M059J (cell line): ENCODE measurements around the gene TMIE. TPM values are rescaled to one million over a fixed set of nuclear protein-coding genes. Genes with fewer than 3 reads are reported as not detected.

Source experiments
- DNase-seq: peaks from one replicate; pipeline ENCODE4 v3.0.0-alpha.2; 2012; ENCODE audit warnings: low read depth
- total RNA-seq: library from RNA; depleted of rRNA; stranded (reverse); fragments of >200 nt; shearing (Covaris generic); gene quantifications from 2 replicates; pipeline ENCODE4 v1.2.3, GENCODE V29; 2014

The TMIE gene
- total RNA-seq, 1 experiment from 2014 or later: 0.22 TPM

DNA sequence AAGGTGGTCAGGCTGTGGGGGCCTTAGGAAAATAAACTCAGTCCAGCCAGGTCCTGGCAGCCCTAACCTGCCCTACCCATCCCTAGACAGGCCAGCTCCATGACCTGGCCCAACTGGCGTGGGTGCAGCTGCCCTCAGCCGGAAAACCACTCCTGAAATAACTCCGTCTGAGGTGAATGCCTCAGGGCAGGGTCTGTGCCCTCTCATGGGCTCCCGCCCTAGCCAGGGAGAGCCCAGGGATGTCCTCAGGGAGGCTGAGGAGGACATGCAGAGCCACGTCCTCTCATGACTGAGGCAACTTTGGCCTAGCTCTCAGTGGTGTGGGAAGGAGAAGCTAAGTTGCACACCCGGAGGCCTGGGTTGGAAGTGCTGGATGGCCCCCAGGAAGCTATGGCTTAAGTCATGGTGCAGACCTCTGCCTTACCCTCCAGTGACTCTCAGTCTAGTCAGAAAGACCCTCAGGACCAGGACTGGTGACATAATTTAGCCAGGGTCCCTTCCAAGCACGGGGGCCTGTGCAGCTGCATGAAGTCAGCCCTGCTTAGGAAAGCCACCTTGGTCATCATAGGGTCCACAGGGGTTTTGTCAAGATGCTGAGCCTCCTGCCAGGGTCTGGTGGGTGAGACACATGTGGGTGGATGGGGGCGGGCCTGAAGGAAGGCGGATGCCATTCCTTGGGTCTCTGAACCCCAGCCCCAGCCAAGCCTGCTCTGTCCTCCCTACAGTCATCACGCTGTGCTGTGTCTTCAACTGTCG is 7.4 kb downstream of the TMIE start:
- no peak for DNase-seq

DNA sequence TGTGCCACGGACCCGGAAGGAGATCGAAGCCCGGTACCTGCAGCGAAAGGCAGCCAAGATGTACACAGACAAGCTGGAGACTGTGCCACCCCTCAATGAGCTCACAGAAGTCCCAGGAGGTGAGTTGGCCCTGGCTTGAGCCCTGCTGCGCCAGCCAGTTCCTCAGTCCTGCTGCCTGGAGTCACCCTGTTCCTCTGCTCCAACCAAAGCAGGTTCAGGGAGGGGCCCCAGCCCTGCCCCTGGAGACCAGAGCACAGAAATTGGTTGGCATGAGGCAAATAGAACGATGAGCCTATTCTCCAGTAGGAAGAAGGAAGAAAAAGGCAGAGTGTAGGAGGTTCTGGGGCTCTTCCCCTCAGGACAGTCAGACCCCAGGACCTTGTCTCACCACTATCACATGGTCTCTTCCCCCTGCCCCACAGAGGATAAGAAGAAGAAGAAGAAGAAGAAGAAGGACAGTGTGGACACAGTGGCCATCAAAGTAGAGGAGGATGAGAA is 8.0 kb downstream of the TMIE start:
- no peak for DNase-seq

DNA sequence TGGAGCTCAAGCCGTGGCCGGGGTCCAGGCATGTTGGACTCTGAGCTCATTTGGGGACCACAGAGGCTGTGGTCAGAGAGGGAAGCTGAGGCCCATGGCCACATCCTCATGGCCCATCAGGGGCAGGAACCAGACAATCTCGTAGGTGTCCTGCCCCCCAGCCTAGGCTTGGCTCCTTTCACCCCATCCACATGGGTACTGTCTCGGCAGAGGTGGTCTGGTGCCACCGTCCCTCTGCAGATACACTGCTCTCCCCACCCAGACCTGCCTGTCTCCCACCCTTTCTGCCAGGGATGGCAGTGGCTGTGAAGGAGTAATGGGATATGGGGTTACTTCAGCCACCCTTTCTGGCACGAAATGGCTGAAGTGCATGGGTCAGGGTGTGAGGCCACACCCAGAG is 8.5 kb downstream of the TMIE start:
- DNase-seq: no peak

DNA sequence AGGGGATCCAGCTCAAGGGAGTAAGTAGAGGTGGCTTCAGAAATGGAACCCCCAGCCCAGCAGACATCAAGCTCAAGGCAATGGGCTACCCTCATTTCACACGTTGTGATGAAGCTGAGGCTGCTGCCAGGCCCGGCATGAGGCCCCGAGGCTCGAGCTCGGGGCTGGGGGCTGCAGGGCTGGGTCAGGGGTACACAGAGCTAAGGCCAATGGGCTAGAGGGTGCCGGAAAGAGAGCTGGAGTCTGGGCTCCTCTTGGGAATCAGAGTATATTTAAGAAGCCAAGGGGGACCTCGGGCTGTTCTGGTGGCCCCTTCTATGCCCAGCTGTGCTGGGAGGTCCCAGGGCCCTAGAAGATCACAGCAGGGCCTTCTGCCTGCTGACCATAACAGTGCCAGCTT is 9.0 kb downstream of the TMIE start:
- DNase-seq: no peak

DNA sequence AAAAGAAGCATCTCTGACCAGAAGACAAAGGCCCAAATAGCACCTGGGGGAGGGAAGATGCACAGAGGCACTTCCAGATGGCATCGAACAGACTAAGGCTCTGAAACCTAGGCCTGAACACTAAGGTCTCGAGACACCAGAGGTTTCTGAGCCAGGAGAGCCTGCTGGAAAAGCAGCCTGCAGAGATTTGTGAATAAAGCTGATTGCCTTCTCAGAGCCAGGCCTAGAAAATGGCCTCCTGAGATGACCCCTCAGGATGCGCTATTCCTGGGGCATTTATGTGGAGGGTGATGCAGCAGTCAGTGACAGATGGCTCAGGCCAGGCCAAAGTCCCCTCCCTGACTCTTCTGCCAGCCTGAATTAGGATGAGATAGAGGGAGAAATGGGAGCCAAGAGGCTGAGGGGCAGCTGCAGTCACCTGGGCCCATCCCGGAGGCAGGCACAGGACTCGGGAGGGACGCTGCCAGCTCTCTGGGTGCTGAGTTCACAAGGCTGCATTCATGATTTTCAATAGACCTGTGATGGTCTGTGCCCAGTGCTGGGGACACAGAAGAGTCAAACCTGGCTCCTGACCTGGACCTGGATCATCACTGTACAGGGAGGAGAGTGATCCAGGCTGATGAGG is 9.6 kb downstream of the TMIE start:
- no peak for DNase-seq

DNA sequence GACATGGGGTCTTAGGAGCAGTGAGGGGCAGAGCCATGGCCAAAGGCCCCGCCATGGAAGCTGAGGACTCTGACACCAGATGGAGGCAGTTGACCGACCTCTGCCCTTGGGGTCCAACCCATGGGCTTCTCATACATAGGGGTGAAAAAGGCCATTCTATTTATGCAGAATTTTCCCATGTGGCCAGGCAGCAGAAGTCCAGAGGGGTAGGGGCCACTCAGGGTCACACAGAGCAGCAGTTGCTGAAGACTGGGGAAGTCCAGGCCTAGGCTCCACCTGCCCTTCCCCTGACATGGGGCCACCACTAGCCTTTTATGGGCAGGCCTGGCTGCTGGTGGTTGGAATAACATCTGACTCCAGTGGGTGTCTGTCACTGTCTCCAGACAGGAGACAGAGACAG is 10.1 kb downstream of the TMIE start:
- DNase-seq: no peak

DNA sequence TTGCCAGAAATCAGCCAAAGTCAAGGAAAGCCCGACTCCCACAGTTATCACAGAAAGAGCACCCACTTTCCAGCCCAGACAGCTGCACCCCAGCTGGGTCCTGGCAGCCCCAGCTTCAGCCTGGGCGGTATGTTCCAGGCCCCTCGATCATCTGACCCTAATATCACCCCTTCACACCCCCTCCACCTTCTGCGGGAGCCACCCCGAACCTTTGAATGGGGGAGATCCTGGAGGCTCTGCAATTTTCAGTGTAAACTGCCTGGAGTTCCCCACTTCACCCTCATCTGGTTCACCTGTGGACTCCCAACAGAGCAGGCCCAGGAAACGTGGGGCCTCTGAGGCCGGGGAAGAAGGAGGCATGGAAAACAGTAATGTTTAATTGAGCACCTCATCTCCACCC is 10.6 kb downstream of the TMIE start:
- no peak for DNase-seq

DNA sequence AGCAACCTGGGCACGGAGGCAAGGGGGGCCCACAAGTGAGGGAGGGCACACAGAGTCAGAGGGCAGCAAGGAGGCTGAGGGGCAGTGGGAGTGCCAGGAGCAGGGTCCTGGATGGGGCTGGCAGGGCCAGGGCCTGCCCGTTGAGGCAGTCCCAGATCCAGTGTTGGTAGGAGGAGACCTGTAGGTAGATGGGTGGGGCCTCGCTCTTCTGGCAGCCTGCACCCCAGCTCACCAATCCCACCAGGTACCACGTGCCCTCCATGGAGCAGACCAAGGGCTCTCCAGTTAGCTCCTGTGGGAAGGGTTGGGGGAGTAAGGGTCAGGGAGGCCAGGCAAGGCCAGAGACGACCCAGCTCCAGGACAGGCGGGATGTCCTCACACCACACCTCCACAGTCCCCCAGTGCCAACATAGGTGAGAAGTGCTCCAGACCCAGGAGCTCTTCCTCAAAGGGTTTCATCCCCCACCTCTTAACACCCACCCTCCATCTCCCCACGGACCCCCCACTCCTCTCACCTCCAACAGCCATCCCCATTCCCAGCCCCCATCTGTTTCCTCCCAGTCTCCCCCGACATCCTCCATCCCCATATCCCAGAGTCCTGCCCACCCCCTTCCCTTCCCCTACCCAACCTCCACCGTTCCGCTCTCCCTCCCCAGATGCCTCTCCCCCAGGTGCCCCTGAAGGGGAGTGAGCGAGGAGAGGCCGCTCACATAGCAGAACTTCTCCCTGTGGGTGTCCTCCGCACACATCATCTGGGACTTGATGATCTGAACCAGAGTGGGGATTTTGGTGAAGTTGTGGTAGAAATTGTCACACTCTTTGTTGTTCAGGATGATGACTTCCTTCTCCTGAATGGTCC is 11.2 kb downstream of the TMIE start:
- no peak for DNase-seq

DNA sequence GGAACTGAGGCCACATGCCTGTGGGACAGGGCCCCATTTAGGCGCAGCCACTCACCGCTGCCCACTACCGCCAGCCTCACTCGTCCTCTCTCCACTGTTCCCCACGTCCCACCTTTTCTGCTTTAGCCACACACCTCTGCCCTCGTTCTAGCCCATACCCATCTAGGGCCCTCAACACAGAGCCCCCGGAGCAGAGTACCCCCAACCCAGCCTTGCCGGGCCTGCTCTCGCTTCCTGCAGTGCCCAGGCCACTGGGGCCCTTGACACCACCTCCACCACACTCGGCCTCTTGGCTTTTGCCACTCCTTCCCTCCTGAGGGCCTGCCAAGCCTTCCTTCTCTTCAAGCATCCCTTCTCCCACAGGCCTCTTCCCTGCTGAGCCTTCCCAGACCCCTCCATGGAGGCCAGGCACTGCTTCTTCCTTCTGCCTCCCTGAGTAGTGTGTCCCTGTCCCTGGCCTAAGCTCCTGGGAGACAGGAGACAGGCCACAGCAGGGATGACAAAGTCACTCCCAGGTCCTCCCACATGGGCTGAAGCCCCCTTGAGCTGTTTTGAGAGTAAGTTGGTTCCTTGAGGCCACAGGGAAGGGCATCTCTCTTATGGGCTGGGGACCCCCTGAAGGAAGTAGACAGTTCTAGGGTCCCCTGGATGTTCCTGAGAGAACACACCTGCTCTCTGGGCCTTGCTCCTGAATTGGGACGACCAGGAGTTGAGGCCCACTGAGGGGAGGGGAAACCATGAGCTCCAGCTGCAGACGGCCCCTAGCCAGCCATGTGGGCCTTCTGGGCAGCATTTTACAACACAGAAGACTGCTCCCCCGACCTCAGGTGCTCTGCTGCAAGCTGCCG is 12.1 kb downstream of the TMIE start:
- DNase-seq: no peak

DNA sequence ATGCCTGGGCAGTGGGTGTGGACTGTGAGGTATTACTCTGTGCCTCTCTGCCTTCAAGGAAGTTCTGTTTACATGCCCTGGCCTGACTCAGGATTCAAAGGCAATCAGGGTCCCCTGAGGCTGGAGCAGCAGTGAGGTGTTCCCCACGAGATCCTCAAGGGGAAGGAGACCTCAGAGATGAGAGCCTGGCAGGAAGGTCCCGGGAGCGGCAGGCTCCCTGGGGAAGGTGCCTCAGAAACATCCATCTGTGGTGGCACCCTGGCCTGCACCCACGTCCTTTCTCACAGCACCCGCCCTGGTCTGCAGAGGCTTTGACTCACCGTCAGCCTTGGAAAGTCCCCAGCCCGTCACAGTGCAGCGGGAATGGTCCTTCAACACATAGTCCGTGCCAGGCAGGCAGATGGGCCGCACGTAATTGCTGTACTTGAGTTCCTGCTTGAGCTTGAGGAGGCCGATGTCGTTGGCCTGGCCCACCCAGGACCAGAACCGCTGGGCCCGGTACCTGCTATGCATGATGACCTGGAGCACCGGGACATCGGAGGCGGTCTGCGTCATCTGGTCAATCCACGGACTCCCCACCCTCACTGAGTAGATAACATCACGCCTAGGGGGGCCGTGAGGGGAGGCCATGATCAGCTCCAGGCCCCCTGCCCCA is 12.8 kb downstream of the TMIE start:
- peak; percentile 22 for DNase-seq

DNA sequence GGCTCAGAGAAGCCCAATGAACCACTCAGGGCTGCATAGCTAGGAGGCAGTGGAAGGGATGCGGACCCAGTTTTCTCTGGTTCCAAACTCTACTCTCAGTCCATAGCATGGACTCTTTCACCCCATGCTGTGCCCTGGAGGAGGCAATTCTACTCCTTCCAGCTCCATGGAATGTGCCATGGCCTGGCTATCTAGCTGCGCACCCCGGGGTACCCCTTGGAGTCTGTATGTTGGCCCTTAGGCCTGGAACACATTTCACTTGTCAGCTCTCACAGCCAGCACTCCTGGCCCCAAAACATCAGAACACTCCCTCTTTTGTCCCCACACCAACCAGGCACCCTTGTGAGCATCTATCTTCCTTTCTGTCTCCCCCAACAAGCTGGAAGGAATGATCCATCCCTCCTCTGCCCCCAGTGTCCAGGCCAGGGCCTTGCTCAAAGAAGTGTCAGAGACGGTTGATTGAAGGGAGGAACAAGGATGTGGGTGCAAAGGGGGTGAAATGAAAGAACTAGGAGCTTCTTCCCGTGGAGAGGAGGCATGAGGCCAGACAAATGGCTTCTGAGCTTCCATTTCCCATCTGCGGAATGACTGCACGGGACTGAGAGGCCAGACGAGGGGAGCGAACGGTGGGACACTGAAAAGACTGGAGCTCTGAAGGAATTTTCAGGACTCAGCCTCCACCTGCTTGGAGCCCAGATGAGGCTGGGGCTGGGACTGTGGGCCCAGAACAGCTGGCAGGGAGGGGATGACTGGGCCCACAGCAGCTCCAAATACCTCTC is 13.7 kb downstream of the TMIE start:
- DNase-seq: no peak

DNA sequence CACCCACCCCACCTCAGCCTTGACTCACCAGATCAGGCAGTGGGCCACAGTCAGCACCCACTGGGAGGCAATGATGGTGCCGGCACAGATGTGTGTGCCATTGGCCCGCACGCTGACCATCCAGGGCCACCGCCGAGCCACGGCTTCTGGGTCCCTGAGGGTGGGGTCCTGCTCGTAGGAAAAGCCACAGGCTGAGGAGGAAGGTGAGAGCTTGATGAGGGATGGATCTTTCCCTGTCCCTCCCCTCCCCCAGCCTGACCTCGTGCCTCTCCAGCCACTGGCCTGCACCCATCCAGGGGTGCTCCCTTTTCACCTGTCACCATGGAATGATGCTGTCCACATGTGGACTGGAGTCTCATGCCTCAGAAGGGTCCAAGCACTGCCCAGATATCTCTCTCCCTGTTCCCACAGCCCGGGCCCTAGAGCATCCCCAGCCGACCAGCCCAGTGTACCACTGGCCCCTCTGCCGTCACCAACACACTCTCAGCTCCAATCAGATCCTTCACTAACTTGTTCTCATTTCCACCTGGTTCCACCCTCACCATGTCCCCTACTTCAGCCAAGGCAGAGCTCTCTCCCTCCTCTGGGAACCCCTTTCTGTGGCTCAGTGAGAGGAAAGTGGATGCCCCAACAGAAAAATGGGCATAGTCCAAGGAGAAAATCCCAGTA is 14.4 kb downstream of the TMIE start:
- DNase-seq: no peak

DNA sequence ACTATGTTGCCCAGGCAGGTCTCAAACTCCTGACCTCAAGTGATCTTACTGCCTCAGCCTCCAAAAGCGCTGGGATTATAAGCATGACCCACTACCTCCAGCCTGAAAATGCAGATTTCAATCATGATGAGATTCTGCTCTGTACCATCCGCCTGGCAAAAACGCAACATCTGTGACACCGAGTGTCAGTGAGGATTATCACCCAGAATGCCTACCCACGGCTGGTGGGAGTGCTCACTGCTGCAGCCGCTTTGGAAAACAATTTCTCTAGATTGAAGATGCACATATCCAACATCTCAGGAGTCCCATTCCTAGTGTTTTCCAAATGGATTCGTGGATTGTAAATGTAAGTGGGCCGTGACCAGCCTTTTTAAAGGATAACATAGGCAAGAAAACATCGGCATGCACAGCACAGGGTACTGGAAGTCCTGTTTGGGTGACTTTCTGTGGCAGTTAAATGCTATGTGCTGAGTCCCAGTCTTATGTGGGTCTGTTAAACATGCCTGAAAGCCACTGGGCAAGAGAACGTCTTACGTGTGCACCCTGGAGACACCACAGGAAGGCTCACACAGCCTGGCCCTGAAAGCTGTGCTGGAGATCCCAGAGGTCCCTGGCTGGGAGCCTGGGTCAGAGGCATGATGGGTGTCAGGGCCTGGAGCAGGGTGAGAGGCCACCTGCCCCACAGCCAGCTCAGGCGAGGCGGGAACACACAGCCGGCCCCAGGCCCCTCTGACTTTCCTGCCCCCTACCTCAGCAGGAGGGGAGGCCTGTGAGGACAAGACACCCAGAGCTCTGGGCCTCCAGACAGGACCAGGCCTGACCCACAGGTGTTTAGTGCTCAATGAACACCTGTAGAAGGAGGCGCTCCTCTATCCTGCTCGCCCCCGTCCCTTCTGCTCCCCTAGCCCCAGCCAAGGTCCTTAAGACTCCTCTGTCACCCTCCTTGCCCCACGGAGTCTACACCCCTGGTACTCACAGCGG is 15.6 kb downstream of the TMIE start:
- DNase-seq: no peak

DNA sequence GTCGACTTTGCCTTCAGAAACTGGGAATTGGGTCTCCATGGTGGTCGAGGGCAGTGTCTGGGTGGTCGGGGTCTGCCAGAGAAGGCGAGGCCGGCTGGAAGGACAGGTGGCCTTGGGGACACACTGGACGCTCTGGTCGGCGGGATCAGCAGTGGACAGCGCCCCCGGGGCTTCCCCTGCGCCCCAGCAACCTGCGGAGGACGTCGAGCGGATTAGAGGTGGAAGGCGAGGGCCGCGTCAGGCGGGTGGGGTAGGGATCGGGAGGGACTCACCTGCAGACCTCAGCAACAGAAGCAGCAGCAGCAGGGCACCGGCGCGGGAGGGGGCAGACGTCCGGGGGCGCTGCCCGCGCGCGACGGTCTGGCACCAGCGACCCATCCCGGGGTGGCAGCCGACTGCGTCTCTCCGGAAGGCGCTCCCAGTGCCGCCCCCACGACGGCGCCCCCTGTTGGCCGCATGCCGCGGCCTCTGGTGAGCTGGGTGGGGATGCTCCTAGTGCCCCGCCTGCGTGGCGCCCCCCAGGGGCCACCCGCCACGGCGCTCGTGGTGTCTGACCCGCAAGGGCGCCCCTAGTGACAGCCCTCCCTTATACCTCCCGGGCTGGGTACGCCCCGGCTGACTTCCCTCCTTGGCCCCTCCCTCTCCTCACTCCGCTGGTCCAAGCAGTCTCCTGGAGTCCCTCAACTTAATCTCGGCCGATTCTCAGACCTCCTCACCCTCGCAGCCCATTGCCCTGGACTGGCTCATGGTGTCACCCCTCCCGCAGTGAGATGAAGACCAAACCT is 16.4 kb downstream of the TMIE start, which contains the start of gene PRSS50:
Gene PRSS50, minus strand, starts transcription at position 423 of the 785 bp plus-strand sequence. Its CDS starts 45 bp downstream, at position 378.
- DNase-seq: no peak

DNA sequence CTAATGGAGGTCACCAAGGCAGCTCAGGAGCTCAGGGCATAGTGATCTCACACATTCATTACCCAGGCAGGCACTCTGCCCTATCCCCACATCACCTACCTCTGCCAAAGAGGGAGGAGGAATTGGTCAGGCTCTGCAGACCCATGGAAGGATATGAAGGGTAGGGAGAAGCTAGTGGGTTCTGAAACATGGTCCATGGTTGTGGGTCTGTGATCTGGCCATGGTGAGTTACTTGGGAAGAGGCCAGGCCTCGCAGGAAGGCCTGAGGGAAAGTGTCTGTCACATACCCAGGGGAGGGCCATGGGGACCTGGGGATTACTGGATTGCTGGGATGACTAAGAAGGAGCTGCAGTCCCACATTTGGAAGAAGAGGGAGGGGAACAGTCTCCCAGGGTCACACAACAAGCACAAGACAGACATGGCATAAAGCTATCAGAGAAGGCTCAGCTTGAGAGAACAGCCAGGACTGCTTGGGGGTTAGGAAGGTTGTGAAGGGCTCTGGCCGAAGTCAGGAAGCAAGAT is 17.9 kb downstream of the TMIE start:
- DNase-seq: peak; percentile 18

DNA sequence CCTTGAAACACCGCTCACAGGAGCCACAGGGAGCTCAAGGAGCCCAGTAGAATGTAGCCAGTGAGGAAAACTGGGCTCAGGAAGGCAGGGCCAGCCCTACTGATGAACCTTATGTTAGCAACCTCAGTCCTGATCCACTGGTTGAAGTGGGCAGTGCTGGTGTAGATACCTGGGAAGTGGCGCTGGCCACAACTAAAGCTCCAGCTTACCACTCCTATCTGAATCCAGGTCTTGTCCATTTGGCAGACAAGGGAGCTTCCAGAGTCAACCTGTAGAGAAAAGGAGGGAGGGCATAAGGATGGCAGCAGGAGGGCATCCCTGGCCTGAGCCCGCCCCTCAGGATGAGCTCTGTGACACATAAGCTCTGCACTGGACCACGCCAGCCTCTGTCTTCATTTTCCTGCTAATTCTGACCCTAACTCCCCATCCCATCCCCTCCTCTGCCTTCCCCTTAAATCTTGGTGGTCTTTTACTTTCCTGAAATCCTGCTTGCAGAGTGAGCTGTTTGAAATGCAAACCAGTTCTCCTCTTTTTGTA is 18.6 kb downstream of the TMIE start:
- DNase-seq: no peak

DNA sequence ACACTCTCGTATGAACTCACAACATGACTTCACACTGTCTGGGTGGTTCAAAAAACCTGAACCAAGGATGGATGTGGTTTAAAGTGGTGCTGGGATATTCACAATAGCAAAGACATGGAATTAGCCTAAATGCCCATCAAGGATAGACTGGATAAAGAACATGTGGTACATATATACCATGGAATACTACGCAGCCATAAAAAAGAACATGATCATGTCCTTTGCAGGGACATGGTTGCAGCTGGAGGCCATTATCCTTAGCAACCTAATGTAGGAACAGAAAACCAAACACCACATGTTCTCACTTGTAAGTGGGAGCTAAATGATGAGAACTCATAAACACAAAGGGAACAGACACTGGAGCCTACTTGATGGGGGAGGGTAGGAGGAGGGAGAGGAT is 19.8 kb downstream of the TMIE start:
- no peak for DNase-seq
